CD4-positive, alpha-beta T cell treated with Interleukin-12 subunit alpha and Interleukin-12 subunit beta, for 1 hour (primary cell): ENCODE measurements around the gene MERTK.
"Not testable (repeated sequence)": the region's sequence is repeated elsewhere in the genome, so short reads cannot be mapped to it uniquely, and the experiment has no call there.

Source experiments
- DNase-seq: peaks from one replicate; pipeline ENCODE4 v3.0.0-alpha.2; 2020

MERTK gene

DNA sequence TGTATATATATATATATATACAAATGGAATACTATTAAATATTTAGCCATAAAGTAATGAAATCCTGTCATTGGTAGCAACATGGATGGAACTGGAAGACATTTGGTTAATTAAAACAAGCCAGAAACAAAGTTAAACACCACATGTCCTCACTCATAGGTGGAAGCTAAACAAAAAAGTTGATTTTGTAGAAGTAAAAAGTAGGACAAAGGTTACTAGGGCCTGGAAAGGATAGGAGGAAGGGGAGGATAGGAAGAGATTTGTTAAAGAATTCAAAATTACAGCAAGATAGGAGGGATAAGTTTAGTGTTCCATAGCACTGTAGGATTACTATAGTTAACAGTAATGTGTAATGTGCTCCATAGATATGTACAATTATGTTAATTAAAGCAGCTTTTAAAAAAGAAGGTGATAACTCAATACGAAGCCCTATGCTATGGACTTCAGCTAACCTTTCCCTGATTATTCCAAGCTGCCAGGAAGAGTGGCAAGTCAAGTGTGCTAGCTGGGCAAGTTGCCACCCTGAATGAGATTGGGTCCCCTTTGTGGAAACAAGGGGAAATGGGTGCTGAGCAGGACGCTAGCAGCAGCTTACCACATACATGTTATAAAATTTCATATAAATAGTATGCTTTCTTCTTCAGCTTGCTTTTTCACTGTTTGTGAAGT lies 12.3 kb downstream of the MERTK start:
- no peak for DNase-seq

DNA sequence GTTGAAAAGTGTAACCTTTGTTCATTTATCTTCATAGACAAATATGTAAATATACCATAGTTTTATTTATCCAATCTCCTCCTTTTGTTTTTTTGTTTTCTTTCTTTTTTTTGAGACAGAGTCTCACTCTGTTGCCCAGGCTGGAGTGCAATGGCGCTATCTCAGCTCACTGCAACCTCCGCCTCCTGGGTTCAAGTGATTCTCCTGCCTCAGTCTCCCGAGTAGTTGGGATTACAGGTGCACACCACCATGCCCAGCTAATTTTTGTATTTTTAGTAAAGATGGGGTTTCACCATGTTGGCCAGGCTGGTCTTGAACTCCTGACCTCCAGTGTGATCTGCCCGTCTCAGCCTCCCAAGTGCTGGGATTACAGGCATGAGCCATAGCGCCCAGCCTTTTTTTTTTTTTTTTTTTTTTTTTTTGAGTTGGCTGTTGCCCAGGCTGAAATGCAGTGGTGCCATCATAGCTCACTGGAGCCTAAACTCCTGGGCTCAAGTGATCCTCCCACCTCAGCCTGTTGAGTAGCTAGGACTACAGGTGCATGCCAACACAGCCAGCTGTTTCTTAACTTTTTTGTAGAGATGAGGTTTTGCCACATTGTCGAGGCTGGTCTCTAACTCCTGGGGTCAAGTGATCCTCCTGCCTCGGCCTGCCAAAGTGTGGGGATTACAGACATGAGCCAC lies 13.0 kb downstream of the MERTK start:
- not testable (repeated sequence) for DNase-seq

DNA sequence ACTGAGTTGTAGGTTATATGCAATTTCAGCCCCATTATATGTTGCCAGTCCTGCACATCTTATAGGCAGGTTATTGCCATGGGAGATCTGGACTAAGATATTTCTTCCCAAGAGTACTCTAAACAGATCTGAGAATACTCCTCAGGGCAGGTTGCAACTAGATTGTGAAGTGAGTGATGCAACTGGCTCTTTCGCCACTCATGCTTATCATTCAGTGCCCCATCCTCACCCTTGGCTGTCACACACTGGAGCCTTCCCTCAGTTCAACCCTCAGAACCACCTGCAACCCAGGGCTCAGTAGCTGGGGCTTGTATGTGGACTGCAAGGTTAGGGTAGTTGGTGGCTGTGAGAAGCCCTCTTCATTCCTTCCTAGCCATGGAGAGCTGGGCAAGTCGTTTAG lies 14.1 kb downstream of the MERTK start:
- no peak for DNase-seq

DNA sequence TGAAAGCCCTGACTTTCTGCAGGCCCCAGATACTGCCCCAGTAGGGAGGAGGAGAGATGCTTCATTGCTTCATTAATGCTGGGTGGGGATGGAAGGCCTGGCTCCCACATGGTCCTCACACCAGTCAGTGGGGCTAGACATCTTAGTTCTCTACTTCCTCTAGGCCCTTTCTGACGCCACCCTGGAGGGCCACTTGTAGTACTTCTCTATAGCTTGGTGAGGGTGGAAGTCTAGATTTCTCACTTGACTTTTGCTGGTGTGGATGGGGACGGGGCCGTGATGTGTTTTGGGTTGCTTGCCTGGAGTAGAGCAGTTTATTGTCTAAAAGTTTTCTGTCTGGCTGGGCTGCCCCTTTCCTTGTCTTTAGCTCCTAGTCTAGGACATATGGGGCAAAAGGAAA lies 18.7 kb downstream of the MERTK start:
- no peak for DNase-seq

DNA sequence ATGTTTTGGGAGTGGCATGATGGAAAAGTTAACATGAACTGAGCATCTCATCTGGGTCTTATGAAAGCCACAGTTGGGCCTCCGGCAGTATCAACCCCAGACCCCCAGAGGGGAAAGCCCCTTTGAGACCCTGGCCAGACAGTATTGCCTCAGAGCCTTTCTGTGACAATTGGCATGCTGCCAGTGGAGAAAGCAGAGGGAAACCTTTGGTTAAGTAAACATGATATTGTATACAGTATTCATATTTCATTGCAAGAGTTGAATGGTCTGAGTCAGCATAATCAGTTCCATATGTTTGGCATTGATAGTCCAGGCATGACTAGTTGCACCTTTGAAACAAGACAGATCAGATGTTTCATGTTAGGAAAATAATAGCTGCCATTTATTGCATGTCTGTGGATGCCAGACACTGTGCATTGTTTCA lies 20.0 kb downstream of the MERTK start:
- no peak for DNase-seq

DNA sequence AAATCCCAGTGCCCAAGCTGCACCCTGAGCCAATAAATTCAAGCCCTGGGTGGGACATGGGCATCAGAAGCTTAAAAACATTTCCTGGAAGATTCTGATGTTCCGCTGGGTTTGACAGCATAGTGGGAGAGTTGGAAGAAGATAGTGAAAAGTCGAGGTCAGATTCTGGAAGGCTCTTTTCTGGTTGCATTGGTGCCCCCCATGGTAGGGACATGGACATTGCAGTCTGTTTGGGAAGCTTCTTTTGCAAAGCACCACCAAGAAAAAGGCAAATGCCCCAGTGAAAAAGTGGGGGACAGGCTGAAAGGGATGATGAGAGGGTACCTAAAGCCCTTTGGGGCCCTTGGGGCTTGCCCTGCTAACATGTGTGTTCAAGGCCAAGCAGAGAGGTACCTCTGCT lies 21.0 kb downstream of the MERTK start:
- DNase-seq, result no peak

DNA sequence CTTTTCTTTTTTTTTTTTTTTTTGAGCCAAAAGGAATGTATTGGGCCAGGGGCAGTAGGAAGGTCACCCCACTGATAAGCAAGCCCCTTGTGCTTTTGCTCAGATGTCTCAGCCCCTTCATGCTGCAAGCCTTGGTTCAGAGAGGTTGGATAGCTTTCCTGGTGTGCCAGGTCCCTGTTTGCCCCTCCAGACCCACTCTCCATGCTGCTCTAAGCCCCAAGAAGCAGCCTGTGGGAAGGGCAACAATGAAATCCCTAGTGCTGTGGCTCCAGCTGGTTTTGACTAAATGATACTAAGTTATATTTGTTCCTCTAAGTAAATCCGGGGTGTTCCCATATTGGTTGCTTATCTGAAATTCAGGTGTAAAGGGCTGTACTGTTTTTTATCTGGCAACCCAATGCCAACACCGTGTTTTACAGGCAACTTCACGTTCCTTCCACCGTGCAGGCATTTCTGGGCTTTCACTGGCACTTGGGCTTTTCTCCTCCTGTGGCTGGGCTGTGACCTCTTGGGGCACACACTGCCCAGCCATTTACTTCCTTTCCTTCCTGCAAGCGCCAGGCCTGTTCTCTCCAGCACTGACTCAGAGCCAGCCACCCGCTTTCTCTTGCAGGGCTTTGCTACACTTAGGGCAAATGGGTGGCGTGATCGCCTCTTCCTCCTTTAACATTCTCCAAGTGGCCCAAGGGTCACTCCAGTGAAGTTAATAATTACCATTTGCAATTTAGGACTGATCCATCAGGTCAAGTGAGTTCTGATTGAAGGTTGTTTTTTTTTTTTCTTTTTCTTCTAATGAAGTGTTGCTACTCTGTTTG lies 21.6 kb downstream of the MERTK start:
- no peak for DNase-seq

DNA sequence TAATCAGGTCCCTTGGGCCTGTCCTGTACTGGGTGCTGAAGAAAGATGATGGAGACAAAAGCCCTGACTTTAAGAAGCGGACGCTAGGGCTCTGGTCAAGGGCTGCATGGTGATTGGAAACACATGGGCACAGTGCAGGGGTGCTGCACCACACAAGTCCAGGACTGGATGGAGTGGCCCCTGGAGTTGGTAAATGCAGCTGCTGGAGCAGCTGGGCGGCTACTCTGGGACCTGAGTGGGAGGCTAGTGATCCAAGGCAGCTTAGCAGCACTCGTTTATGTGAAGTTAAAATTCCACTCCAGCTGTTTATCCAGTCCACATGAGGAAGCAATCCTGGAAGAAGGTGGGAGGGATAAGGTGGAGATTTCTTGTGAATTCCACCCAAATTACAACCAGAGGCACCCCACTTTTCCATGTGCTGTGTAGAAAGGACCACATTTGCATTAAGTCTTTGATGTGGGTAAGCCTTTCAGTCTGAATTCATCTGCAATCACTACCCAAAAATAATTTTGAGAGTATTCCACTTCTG lies 24.9 kb downstream of the MERTK start:
- no peak for DNase-seq

DNA sequence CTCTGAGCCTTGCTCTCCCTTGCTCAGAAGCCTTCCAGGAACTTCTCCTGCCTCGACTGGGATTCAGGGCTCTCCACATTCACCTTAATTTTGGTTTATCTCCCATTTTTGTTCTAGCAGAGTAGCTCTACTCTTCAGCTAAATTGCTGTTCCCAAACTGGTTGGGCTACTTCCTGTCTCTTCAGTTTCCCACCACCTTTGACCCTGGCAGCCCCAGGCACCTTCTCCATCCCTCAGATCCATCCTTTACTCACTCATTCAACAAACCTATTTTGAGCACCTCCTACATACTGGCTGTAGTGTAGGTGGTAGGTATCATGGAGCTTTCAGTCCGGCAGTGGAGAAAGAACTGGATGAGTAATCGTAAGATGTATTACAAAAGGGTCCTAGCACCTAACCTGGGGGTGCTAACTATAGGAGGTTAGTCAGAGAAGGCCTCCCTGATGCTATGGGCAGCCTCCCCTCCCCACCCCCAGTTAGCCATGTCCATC lies 26.3 kb downstream of the MERTK start:
- no peak for DNase-seq

DNA sequence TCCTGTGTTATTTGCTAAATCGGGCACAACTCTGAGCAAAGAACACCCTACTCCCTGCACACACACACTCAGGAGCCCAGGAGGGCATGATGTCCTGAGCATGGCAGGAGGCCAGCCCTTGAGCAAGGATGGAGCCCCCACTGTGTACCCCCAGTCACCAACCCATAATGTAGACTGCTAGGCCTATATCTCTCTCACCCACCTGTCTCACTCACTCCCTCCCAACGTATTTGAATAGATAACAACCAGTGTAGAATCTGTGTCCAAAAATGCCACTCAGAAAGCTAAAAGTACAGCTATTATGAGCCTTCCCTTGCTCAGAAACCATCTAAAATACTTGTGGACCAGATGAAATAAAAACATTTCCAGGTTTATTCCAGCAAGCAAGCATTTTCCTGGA lies 29.3 kb downstream of the MERTK start:
- DNase-seq, result no peak

DNA sequence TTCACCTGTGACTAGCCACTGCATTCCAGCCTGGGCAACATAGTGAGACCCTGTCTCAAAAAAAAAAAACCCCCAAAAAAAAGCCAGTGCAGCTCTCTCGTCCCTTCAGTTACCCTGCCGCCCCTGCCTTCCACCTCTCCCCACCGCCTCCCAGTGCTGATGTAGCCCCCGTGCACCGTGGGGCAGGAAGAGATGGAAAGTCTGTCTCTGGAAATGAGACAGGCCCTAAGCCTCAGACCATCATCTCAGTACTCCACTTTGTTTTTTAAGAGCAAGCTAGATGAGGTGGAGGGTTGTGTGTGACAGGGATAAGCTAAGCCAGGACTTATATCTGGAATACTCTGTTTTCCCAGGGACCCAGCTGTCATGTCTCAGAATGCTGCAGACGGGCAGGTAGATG lies 32.0 kb downstream of the MERTK start:
- no peak for DNase-seq

DNA sequence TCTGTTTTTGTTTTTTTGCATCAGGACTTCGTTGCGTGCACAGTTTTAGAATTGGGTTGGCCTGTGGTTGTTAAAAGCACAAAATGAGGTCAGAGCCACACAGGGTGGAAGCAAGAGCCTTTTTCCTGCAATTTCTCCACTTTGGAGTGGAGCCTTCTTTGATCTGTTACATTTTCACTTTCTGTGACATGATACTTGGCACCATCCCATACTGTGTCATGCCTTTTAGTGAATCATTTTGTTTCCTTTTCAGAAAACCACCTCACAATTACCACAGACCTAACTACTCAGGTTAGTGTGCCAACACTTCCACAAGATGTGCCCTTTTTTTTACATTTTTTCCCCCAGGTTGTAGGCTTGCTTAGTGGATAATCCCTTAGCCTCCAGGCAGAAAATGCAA lies 32.5 kb downstream of the MERTK start:
- DNase-seq, result no peak

DNA sequence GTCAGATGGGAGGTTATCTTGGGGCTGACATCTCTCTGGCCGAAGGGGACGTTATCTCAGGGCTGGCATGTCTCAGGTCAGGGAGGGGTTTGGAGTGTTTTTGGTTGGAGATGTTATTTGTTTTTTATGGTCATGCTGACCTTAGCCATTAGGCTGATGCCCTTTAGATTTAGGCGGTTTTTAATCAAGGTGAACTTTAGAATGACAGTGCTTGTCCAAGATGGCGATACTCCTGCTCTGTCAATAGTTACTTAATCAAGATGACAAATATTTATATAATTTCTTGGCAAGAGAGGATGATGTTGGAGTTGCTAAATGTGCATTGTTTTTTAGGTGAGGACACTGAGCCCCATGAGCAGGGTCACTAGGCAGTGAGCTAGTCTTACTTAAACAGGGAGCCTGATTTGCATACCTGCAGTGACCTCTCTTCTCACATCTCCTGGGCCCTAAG lies 34.5 kb downstream of the MERTK start:
- DNase-seq, result no peak

DNA sequence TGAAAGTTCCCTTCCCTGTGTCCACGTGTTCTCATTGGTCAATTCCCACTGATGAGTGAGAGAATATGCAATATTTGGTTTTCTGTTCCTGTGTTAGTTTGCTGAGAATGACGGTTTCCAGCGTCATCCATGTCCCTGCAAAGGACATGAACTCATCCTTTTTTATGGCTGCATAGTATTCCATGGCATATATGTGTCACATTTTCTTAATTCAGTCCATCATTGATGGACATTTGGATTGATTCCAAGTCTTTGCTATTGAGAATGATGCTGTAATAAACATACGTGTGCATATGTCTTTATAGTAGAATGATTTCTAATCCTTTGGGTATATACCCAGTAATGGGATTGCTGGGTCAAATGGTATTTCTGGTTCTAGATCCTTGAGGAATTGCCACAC lies 35.5 kb downstream of the MERTK start:
- DNase-seq, result not testable (repeated sequence)

DNA sequence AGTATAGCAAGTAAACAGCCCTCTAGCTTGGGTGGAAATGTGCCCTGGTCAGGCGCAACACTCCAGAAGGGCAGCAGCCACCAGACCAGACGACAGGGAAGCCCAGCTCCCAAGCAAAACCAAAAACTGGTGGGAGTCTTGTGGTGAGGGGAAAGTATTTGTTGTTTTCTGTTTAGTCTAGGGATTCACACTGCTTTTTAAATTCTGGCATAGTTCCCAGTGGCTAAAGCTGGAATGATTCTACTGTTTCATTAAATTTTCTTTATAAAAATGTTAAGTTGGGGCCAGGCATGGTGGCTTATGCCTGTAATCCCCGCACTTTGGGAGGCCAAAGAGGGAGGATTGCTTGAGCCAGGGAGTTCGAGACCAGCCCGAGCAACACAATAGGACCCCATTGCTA lies 38.5 kb downstream of the MERTK start:
- DNase-seq, result no peak

DNA sequence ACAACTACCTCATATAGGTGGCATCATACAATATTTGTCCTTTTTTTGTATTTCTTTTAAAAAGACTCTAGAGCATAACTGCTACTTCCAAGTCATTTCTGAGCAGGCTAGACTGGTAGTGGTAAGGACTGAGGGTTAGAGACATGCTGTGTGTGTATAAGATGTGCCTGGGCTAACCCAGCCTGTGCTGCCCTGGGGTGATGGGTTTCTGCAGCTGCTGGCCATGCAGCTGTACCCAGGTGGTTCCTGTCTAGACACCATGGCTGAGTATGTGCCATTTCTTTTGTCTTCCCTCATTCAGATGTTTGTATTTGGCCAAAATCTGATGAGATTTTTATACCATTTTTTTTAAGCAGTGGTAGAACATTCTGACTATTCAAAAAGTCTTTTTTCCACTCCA lies 40.0 kb downstream of the MERTK start:
- no peak for DNase-seq

DNA sequence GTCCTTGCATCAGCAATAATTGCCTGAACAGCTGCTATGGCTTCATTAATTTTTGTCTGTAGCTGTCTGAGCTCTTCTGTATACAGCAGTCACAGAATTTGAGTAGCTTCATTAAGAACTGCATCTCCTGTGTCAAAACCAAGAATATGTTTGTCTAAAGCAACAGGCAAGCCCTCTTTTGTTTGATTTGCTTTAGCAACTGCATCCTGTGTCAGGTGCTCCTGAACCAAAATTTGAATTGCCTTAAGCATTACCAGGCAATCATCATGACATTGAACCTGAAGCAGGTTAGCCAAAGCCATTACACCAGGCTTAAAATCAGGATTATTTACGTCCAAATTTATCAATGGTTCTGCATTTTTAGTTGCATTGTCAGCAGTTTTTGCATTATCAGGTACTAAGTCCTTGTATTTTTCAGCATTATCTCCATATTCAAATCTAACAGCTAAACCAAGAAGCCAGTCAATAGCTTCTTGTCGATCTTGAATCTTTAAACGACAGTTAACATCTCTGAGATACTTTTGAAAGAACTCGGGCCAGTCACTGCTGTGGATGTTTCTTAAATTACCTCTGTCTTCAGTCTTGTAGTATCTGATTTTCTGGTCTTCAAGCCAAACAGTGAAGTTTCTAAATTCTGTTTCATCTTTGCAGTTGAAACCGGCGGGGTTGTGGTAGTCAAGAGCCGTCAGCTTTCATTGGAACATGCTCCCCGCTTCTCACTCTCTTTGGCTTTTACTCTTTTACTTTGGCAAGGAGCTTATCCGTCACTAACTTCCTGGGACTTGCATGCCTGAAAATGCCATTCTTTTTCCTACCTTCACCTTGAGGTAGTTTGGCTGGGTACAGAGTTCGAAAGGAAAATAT lies 42.2 kb downstream of the MERTK start:
- DNase-seq, result no peak

DNA sequence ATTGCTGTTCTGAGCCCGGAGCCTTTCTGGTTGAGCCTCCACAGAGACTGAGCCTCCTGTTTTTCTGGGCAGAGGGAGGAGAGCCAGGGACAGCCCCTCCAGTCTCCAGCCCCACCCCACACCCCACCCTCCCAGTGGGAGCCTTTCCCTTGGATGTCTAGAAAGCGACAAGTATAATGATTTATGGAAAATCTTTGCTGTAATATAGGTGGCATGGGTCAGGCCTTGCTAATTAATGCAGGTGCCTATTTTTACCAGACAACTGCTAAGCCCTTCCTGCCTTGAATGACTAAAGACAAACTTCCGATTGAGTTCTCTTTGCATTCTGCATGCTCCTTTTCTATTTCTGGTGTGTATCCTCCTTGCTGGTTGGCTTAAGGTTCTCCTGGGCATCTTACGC lies 43.1 kb downstream of the MERTK start:
- DNase-seq, result no peak

DNA sequence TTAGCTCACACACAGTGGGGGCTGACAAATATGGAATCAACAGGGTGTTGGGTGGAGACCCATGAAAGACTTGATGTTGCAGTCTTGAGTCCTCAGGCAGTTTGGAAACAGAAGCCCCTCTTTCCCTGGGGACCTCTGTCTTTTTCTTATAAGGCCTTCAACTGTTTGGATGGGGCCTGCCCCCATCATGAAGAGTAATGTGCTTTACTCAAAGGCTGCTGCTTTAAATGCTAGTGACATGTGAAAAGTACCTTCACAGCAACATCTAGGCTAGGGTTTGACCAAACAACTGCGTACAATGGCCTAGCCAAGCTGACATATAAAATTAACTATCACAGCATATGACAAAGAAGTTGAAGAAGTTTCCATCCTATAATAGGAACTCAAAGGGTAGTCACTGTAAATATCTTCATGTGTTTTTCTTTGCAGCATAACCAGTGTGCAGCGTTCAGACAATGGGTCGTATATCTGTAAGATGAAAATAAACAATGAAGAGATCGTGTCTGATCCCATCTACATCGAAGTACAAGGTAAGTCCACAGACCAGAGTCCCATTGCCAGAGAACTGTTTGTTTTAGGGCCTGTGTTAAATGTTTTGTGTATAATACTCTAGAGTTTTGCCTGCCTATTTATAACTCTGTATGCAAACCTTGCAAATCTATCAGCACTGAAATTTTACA lies 46.3 kb downstream of the MERTK start:
- DNase-seq, result no peak

DNA sequence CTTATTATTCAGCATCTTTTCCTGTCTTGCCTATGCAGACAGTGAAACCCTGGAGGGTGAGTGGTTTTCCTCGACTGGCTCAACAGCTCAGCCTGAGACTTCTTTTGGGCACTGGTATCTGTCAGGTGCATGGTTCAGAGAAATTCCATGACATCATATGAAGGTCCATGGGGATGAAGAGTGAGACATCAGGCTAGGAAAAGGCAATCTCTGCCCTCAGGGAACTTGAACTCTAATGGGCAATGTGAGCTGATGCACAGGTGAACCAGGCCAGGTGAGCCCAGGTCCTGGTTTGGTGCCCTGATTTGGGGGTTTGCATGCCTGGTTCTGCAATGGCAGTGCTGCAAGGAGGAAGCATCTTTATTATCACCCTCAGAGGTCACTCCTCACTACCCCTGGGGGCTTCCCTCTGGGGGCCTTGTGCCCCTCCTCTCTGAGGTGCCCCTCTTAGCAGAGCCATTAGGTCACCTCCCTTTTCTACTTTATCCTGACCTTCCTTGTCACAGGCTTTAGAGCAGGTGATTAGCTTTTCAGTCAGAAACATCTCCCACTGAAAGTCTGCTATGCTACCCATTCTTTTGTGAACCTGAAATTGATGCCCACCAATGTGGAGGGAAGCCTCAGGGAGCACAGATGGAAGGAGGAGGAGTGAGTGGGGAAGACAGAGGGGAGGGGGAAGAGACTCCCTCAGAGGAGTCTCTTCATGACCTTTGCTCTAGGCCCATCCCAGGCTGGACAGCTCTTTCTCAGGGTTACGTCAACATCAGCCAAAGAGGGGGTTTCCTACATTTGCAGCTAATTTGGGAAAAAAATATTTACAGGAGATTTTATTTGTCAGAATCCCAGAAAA lies 47.3 kb downstream of the MERTK start:
- DNase-seq, result no peak
